Activated naive CD8-positive, alpha-beta T cell treated with anti-CD3 and anti-CD28 coated beads, Interleukin-2, amount 50 U/mL, for 24 hours (primary cell): ENCODE results near the gene ACBD6.
"Not testable (repeated sequence)": the region's sequence is repeated elsewhere in the genome, so short reads cannot be mapped to it uniquely, and the experiment has no call there.

Source experiments
- ATAC-seq: fragments of 150-1000 bp; cut with Tn5 transposase; one replicate; pipeline ENCODE4 v1.10.0; 2021
- DNase-seq: peaks from one replicate; pipeline ENCODE4 v3.0.0; 2021
- H3K27ac Mint-ChIP-seq: one replicate; pipeline ENCODE4 v1.8.0; 2021; ENCODE audit warnings: mild to moderate bottlenecking, mixed read lengths
- H3K27me3 Mint-ChIP-seq: one replicate; pipeline ENCODE4 v1.8.0; 2021; ENCODE audit warnings: mixed read lengths
- H3K36me3 Mint-ChIP-seq: one replicate; pipeline ENCODE4 v1.8.0; 2021; ENCODE audit warnings: low read depth, mixed read lengths
- H3K4me1 Mint-ChIP-seq: one replicate; pipeline ENCODE4 v1.8.0; 2021; ENCODE audit warnings: mixed read lengths
- H3K4me3 Mint-ChIP-seq: one replicate; pipeline ENCODE4 v1.8.0; 2021; ENCODE audit warnings: mild to moderate bottlenecking, moderate library complexity, mixed read lengths
- H3K9me3 Mint-ChIP-seq: one replicate; pipeline ENCODE4 v1.8.0; 2021; ENCODE audit warnings: mixed read lengths

The ACBD6 gene, protein sequence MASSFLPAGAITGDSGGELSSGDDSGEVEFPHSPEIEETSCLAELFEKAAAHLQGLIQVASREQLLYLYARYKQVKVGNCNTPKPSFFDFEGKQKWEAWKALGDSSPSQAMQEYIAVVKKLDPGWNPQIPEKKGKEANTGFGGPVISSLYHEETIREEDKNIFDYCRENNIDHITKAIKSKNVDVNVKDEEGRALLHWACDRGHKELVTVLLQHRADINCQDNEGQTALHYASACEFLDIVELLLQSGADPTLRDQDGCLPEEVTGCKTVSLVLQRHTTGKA

DNA sequence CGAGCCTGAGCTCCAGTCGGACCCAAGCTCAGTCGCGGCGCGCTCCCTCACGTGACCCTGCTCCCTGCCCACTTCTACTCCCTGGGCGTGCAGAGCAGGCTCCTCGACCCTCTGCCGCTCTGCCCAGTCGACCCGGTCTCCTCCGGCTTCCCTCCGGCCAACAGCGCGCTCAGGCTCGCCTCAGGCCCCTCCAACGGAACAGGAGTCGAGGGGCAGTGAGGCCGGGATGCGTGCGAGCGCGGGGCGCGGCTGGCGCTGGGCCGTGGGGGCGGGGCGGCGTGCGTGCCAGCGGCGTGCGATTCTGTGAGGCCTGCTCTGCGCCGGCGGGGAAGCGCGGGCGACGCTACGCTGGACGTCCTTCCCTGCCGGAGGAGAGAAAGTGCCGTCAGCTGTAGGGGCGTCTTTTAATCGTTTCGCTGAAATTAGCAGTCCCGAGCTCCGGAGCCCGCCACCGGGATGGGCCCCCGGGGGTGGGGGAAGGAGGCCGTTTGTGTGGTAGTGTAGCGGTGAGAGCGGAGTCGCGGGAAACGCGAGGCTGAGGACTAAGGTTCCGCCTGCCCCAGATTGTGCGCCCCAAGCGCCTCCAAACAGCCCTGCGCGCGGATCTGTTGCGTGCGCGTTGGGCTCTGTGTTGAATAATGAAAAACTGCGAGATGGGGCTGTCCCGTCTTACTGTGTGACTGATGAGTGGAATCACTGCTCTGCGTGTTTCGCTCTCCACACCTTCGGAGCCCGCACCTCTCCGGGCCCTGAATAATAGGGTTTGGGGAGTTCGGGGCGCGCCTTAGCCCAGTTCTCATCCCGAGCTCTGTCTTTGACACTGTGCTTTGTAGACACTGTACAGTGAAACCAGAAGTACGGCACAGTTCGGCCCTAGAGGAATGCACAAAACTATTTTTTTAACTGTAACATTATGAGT is at the start of gene ACBD6:
ACBD6 (minus strand) TSS at position 217 of the 919 bp plus-strand sequence. CDS start 311 bp downstream, outside the sequence.
- DNase-seq: peak; percentile 84
- peak; percentile 98 for ATAC-seq
- H3K4me1 Mint-ChIP-seq: peaks cover 39% of the 10 kb centered on the region
- no peaks in the 10 kb centered on the region for H3K27me3 Mint-ChIP-seq
- peak within 1 kb of the TSS; percentile 97 for H3K27ac Mint-ChIP-seq
- peaks cover 9% of the 10 kb centered on the region for H3K36me3 Mint-ChIP-seq
- peak within 1 kb of the TSS; percentile 98 for H3K4me3 Mint-ChIP-seq
- H3K9me3 Mint-ChIP-seq: no peaks in the 10 kb centered on the region

DNA sequence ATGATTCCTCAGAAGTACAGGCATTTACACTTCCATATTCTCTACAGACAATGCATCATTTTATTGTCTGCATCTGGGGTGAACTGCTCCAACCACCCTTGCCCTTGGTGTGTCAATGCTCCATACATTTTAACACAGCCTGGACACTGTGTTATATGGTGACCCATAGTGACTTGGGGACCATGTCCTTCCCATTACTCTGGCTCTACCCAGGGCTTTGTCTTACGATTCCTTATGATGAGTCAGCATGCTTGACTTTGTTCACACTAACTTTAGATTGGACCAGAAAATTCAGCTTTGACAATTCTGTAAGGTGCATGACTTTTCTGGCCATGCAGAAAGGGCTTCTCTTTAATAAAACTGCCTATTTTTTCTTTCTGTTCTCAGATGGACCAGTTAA is 49.6 kb upstream of the ACBD6 start:
- Mint-ChIP-seq H3K4me3 (no peak overlapping the region), H3K27me3 (peaks cover 1% of the 10 kb centered on the region), H3K27ac (no peak overlapping the region), H3K36me3 (no peaks in the 10 kb centered on the region), H3K9me3 (no peaks in the 10 kb centered on the region), H3K4me1 (no peaks in the 10 kb centered on the region)
- DNase-seq (no peak), ATAC-seq (no peak)

DNA sequence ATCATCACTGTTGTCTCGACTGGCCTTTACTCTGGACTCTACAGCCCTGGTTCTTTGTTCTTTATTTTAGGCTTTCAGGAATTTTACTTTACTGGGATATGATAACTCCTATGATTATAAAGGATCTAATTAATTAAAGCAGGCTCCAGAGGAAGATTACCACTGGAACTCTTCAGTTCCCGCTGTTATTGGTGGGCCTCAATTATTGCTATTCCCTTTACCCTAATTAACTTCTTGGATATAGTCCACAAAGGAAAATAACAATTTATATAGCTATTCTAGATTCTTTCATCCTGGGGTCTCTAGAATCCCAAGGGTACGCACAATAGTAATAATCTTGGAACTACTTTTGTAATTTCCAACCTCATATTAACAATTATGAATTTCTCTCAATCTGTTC is 47.9 kb upstream of the ACBD6 start:
- no peak for DNase-seq
- Mint-ChIP-seq H3K4me3 (no peak overlapping the region), H3K27me3 (peaks cover 1% of the 10 kb centered on the region), H3K9me3 (no peaks in the 10 kb centered on the region), H3K36me3 (no peaks in the 10 kb centered on the region), H3K4me1 (no peaks in the 10 kb centered on the region), H3K27ac (no peak overlapping the region)
- ATAC-seq: no peak

DNA sequence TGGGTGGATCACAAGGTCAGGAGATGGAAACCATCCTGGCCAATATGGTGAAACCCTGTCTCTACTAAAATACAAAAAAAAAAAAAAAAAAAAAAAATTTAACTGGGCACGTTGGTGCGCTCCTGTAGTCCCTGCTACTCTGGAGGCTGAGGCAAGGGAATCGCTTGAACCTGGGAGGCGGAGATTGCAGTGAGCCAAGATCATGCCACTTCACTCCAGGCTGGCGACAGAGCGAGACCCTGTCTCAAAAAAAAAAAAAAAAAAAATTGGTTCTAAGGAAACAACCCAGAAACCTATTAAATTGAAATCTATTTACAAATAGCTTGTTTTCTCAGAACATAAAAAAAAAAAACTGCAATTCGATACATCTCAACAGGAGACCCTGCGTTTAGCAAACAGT is 47.4 kb upstream of the ACBD6 start:
- not testable (repeated sequence) for DNase-seq, ATAC-seq, H3K27ac Mint-ChIP-seq, H3K27me3 Mint-ChIP-seq, H3K4me3 Mint-ChIP-seq, H3K36me3 Mint-ChIP-seq, H3K9me3 Mint-ChIP-seq, H3K4me1 Mint-ChIP-seq

DNA sequence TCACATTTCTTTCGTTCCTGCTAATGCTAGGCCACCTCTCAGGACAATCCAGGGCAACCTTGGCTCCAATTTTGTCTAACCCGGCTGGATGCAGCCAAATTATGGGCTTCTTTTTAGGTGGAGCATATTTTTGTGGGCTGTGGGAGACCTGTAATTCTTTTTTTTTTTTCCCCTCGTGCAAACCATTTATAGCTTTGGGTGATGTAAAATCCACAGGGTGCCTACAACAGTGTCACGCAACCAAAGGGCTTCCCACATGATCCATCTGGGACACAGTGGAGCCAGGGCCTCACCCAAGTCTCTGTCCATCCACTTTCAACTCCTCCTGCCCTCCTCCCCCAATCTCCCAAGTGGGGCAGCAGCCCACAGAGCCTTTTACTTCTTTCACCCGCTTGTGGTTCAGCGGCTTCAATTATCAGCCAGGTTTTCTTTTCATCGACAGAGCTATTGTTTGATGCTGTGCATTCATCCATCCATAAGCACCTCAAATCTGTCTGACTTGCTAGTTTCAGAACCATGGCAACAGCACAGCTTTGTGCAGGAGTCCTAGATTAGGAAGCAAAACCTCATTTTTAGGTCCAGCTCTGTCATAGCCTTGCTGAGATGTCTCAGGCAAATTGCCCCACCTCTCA is 46.4 kb upstream of the ACBD6 start:
- Mint-ChIP-seq H3K4me1 (no peaks in the 10 kb centered on the region), H3K27ac (no peak overlapping the region), H3K9me3 (no peaks in the 10 kb centered on the region), H3K36me3 (no peaks in the 10 kb centered on the region), H3K4me3 (no peak overlapping the region), H3K27me3 (peaks cover 1% of the 10 kb centered on the region)
- ATAC-seq (no peak), DNase-seq (no peak)

DNA sequence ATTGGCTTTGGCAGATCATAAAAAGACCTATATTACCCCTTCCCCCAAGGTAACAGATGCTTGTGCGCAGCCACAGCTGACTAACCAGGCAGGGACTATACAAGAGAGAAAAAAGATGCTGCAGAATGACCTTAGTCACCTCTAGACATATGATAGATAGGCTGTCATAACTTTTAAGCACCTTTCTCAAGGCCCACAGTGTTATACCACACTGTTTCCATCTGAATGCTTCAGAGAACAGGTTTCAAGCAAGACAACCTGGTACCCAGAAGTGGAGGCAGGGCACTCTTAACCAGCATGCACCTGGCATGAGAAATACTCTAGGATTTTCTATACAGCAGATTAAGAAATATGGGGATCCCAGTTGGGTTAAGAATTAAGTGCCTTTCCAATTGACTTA is 43.6 kb upstream of the ACBD6 start:
- Mint-ChIP-seq H3K9me3 (no peaks in the 10 kb centered on the region), H3K36me3 (no peaks in the 10 kb centered on the region), H3K4me3 (no peak overlapping the region), H3K27me3 (peaks cover 1% of the 10 kb centered on the region), H3K27ac (no peak overlapping the region), H3K4me1 (no peaks in the 10 kb centered on the region)
- DNase-seq (no peak), ATAC-seq (no peak)

DNA sequence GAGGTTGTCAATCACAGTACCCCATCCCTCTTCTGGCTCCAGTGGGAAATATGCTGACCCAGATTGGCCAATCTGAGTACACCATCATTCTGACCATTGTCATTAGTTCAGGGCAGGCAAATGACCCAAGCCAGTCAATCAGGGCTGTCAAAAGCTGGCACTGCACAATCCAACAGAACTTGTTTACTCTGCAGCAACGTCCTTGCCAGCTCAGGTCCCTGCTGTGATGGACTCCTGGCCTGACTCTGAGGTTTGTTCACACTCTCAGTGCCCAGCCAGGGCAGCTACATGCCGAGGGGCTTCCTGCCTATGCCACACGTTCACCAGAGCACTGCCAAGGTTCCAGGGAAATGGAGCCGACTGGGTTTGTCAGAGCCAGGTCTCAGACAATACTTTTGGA is 41.7 kb upstream of the ACBD6 start:
- no peaks in the 10 kb centered on the region for H3K9me3 Mint-ChIP-seq
- H3K27me3 Mint-ChIP-seq: no peaks in the 10 kb centered on the region
- H3K27ac Mint-ChIP-seq: no peak overlapping the region
- H3K4me3 Mint-ChIP-seq: no peak overlapping the region
- no peak for ATAC-seq
- no peaks in the 10 kb centered on the region for H3K36me3 Mint-ChIP-seq
- H3K4me1 Mint-ChIP-seq: no peaks in the 10 kb centered on the region
- DNase-seq: no peak

DNA sequence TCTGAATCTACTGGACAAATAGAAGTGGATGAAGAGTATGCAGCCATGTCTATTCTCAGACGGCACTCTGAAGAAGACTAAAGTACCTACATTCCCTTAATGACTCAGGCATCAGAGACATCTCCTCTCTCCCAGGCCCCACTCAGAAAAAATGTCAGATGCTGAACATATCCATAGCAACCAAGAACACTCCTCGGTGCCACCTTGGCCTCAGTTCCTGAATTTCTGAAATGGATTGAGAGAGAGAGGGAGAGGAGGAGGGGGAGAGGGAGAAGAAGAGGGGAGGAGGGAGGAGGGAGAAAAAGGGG is 40.4 kb upstream of the ACBD6 start:
- Mint-ChIP-seq H3K4me3 (no peak overlapping the region), H3K36me3 (no peaks in the 10 kb centered on the region), H3K27me3 (no peaks in the 10 kb centered on the region), H3K27ac (no peak overlapping the region), H3K4me1 (no peaks in the 10 kb centered on the region), H3K9me3 (no peaks in the 10 kb centered on the region)
- no peak for DNase-seq
- ATAC-seq: no peak

DNA sequence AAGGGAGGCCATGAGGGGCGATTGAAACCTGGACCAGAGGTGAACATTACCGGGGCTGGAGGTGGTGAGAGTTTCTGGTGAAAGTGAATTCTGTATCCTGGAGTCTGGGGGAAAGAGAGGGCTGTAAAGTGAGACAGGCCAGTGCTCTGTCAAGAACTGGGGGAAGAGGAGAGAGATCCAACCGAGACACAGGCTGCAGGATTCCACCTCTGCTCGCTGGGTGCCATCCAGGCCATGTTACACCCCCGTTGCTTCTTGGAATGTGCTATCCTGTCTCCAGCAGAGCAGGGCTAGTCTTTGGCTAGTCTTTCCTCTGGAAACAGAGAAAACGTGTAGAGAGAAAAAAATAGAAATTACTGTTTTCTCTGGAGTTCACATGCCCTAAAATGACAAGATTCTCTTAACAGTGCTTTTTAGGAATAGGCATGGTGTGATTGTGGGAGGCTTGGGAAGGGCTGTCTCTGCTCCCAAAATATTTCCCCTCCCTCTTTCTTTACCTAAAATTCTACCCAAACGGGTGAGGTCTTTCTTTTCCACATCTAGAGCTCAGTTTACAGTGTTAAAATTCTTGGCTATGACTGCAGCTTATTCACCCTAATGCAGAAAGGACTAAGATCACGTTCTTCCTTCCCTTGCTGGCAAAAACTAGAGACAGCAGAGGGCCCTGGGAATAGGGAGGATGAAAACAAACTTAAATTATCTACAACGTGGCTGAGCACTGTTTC is 39.9 kb upstream of the ACBD6 start:
- H3K4me3 Mint-ChIP-seq: no peak overlapping the region
- ATAC-seq (no peak), DNase-seq (no peak)
- H3K4me1 Mint-ChIP-seq: no peaks in the 10 kb centered on the region
- no peaks in the 10 kb centered on the region for H3K27me3 Mint-ChIP-seq
- no peaks in the 10 kb centered on the region for H3K9me3 Mint-ChIP-seq
- no peaks in the 10 kb centered on the region for H3K36me3 Mint-ChIP-seq
- no peak overlapping the region for H3K27ac Mint-ChIP-seq

DNA sequence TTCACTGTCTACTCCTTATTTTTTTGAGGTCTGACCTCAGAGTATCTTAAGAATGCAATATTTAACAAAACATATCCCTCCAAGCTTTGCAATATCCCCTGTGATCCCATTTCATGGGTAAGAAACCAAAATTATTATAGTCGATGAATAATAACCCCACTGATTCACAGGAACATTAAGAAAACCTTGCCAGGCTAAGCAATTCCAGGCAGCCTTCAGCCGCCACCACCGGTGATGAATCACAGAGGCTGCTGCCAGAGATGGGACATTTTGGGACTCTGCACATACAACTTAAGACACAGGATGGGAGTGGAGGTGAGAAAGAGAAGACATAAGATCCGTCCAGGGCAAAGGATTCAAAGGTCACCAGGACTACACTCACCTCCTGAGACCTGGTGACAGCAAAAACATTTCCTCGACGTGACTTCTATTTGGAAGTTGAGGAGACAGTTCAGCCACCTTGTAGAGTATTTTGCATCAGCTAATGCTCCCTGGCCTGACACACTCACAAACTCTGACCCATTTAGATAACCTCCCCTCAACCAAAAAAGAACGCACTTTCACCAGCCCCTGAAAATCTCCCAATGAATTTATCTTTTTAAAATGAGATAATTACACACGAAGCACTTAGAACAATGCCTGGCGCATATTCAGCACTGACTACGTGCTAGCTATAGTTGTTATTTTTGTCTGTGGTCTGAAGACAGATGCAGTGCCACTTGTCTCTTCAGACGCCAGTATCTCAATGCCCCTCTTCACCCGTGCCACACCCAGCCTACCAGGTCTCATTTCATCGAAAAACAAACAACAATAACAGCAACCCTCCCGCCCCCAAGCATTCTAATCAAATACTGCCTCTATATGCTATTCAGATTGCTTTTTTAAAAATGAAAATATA is 38.6 kb upstream of the ACBD6 start:
- ATAC-seq (no peak), DNase-seq (no peak)
- Mint-ChIP-seq H3K27me3 (no peaks in the 10 kb centered on the region), H3K36me3 (no peaks in the 10 kb centered on the region), H3K4me3 (no peak overlapping the region), H3K9me3 (no peaks in the 10 kb centered on the region), H3K27ac (peak overlapping the region; percentile 33), H3K4me1 (no peaks in the 10 kb centered on the region)

DNA sequence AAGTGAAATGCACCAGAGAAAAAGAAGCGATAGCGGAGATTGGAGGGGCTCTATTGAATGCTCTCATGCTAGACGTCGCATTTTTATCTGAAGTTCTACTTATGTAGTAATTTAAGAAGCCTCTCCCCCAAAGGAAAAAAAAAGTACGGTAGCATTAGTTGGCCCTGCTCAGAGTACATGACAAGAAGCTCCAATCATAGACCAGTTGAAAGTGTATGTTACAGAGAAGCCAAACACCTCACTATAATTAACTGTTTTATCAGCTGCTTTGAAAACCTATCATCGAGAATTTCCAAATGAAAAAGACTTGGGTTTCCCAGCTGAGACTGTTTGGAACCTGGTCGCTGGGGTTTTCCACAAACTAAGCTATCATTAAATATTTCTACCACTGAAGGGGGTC is 36.8 kb upstream of the ACBD6 start:
- ATAC-seq (no peak), DNase-seq (no peak)
- Mint-ChIP-seq H3K27me3 (peaks cover 2% of the 10 kb centered on the region), H3K4me3 (no peak overlapping the region), H3K36me3 (no peaks in the 10 kb centered on the region), H3K9me3 (no peaks in the 10 kb centered on the region), H3K27ac (no peak overlapping the region), H3K4me1 (no peaks in the 10 kb centered on the region)

DNA sequence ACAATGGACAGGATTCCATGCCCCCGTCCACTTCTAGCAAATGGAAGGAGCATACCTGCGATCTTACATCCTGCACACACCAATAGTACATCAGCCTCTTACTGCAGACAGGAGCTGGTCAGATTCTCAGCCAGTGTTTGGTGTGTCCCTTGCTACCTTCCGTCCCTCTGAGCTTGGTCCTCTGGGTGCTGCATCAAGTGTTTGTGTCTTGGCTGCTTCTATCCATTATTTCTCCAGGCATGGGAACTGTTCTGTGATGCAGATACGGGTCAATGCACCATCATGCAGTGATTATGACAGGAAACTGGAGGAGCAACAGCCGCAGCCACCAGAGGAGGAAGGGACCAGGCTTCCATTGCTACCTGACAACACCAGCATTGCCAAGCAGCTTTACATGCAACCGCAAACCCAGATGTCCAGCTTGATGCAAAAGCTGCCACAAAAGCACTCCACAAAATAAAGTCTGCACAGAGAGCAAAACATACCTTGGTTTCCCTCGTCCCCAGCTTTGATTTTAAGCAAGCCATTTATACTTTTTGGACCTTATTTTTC is 34.5 kb upstream of the ACBD6 start:
- Mint-ChIP-seq H3K27ac (no peak overlapping the region), H3K4me1 (no peaks in the 10 kb centered on the region), H3K4me3 (no peak overlapping the region), H3K36me3 (no peaks in the 10 kb centered on the region), H3K9me3 (no peaks in the 10 kb centered on the region), H3K27me3 (peaks cover 2% of the 10 kb centered on the region)
- DNase-seq (no peak), ATAC-seq (no peak)

DNA sequence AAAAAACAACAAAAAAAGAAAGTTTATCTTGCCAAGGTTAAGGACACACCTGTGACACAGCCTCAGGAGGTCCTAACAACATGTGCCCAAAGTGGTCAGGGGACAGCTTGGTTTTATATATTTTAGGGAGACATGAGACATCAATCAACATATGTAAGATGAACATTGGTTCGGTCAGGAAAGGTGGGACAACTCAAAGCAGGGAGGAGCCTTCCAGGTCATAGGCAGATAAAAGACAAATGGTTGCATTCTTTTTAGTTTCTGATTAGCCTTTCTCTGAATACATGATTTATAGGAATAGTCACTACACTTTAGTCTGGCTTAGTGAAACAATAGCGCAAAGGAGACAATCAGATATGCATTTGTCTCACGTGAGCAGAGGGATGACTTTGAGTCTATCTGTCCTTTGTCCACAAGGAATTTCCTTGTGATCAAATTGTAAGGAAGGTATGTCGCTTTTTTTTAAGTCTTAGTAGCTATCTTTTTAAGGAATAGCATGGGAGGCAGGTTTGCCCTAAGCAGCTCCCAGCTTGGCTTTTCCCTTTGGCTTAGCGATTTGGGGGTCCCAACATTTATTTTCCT is 33.1 kb upstream of the ACBD6 start:
- no peak for ATAC-seq
- H3K36me3 Mint-ChIP-seq: no peaks in the 10 kb centered on the region

More for the DNA sequence above, 33.1 kb upstream of the ACBD6 start:
- Mint-ChIP-seq H3K27me3 (peaks cover 2% of the 10 kb centered on the region), H3K4me3 (no peak overlapping the region), H3K4me1 (no peaks in the 10 kb centered on the region), H3K9me3 (no peaks in the 10 kb centered on the region), H3K27ac (no peak overlapping the region)
- no peak for DNase-seq
